CD4-positive, alpha-beta memory T cell (primary cell): Measurements from ENCODE around the gene FOXN3. TPM values are rescaled to one million over a fixed set of nuclear protein-coding genes. Genes with fewer than 3 reads are reported as not detected.

Source experiments
- CTCF ChIA-PET: fragments of 350-600 bp; sonication (Branson Sonifier 250); formaldehyde crosslinking; loops from one replicate; lab custom pipeline; 2021; ENCODE audit warnings: inconsistent platforms; ENCODE audit not compliant: partially characterized antibody; lab: Charles Lee
- POLR2A ChIA-PET: fragments of 350-600 bp; sonication (Branson Sonifier 250); formaldehyde crosslinking; loops from one replicate; lab custom pipeline; 2021; ENCODE audit not compliant: partially characterized antibody; lab: Charles Lee
- DNase-seq, 5 donors: peaks; one replicate each; pipeline versions ENCODE4 v3.0.0 to v3.0.0-alpha.2; 2020 to 2022; ENCODE audit warnings: mixed read lengths in 1 of 5
- H3K27ac ChIP-seq: one replicate; pipeline ENCODE4 v1.7.0; 2013; ENCODE audit warnings: low read depth, low read length
- H3K27me3 ChIP-seq: 2 replicates; pipeline ENCODE4 v1.7.0; 2013; ENCODE audit warnings: mild to moderate bottlenecking, low read length, moderate library complexity; ENCODE audit not compliant: insufficient read depth
- H3K36me3 ChIP-seq: 2 replicates; pipeline ENCODE4 v1.7.0; 2013; ENCODE audit warnings: mild to moderate bottlenecking, low read length, moderate library complexity; ENCODE audit not compliant: insufficient read depth
- H3K4me1 ChIP-seq: 2 replicates; pipeline ENCODE4 v1.7.0; 2013; ENCODE audit warnings: mild to moderate bottlenecking, low read length, moderate library complexity; ENCODE audit not compliant: insufficient read depth
- H3K4me3 ChIP-seq, 2 donors: one replicate each; pipeline ENCODE4 v1.7.0; 2013; ENCODE audit warnings: low read length in 2 of 2, mild to moderate bottlenecking in 1 of 2
- H3K9me3 ChIP-seq, 2 donors: one replicate each; pipeline ENCODE4 v1.7.0; 2013; ENCODE audit warnings: low read length in 2 of 2, control low read depth in 1 of 2; ENCODE audit not compliant: control insufficient read depth in 1 of 2
- H3K27ac Mint-ChIP-seq, 7 donors: one replicate each; pipeline ENCODE4 v1.8.0; 2020 to 2021; ENCODE audit warnings: mixed read lengths in 7 of 7, mild to moderate bottlenecking in 6 of 7, inconsistent platforms in 3 of 7, moderate library complexity in 3 of 7
- H3K27me3 Mint-ChIP-seq, 2 donors: one replicate each; pipeline ENCODE4 v1.8.0; 2020 to 2021; ENCODE audit warnings: mixed read lengths in 2 of 2
- H3K36me3 Mint-ChIP-seq, 2 donors: one replicate each; pipeline ENCODE4 v1.8.0; 2020 to 2021; ENCODE audit warnings: mixed read lengths in 2 of 2, inconsistent platforms in 1 of 2, mild to moderate bottlenecking in 1 of 2
- H3K4me1 Mint-ChIP-seq, 4 donors: one replicate each; pipeline ENCODE4 v1.8.0; 2020 to 2021; ENCODE audit warnings: mixed read lengths in 4 of 4, mild to moderate bottlenecking in 1 of 4
- H3K4me3 Mint-ChIP-seq, 8 donors: one replicate each; pipeline ENCODE4 v1.8.0; 2020 to 2021; ENCODE audit warnings: mixed read lengths in 8 of 8, mild to moderate bottlenecking in 7 of 8, moderate library complexity in 6 of 8, inconsistent platforms in 3 of 8
- H3K9me3 Mint-ChIP-seq, 8 donors: one replicate each; pipeline ENCODE4 v1.8.0; 2020 to 2021; ENCODE audit warnings: mixed read lengths in 8 of 8, mild to moderate bottlenecking in 5 of 8, inconsistent platforms in 3 of 8, moderate library complexity in 1 of 8
- intact Hi-C: fragments of 100-400 bp; cut with micrococcal nuclease; formaldehyde crosslinking; loops from one replicate; pipeline ENCODE4 v1.15.1; 2023
- polyA plus RNA-seq, 2 donors: library from polyadenylated mRNA; unstranded; fragments of 300-500 nt; fragmentation: Illumina TruSeq; gene quantifications; one replicate each; pipeline ENCODE4 v1.2.3, GENCODE V29; 2021
- total RNA-seq, 2 experiments: library from RNA; stranded (reverse); gene quantifications; one replicate each; pipeline ENCODE4 v1.2.3, GENCODE V29; 2021

Gene FOXN3
- total and polyA plus RNA-seq, 4 experiments from 2014 or later = 92.6 to 111 (median 106) TPM

- H3K4me1 Mint-ChIP-seq = peaks cover 49 to 88% (median 67%) of the 10 kb centered on the region in 4 donors
- peak overlapping the region in 2 of 7 donors; percentile 32 to 38 for H3K27ac Mint-ChIP-seq
- H3K9me3 ChIP-seq = no peaks in the 10 kb centered on the region
- H3K4me3 ChIP-seq = no peak overlapping the region
- H3K27ac ChIP-seq = no peak overlapping the region
- H3K27me3 ChIP-seq = no peaks in the 10 kb centered on the region
- no peaks in the 10 kb centered on the region for H3K36me3 ChIP-seq
- H3K4me1 ChIP-seq = peaks cover 9% of the 10 kb centered on the region
- no peaks in the 10 kb centered on the region for H3K27me3 Mint-ChIP-seq
- peaks cover 14 to 31% of the 10 kb centered on the region in 2 donors for H3K36me3 Mint-ChIP-seq
- CTCF ChIA-PET = interaction anchor here (0.7 to 1.4 kb wide), 3 partner anchors 9 to 65 kb away, joined by 3 to 4 read pairs (median 4); no protein-coding TSS in a partner anchor
- DNase-seq = no peak
- peaks cover 0 to 2% (median 0%) of the 10 kb centered on the region in 8 donors for H3K9me3 Mint-ChIP-seq
- no peak overlapping the region for H3K4me3 Mint-ChIP-seq
- intact Hi-C loops = no loop called here
- POLR2A ChIA-PET = no interaction called here
These were observed 14.7 kb downstream of the FOXN3 start for GRCh38 chr14:89402363-89402762.

- Histone ChIP-seq H3K4me1 (peaks cover 3% of the 10 kb centered on the region), H3K27ac (no peak overlapping the region), H3K27me3 (no peaks in the 10 kb centered on the region), H3K4me3 (no peak overlapping the region), H3K36me3 (no peaks in the 10 kb centered on the region), H3K9me3 (no peaks in the 10 kb centered on the region)
- Mint-ChIP-seq H3K9me3 (peaks cover 0 to 2% (median 0%) of the 10 kb centered on the region in 8 donors), H3K4me3 (no peak overlapping the region), H3K36me3 (peaks cover 14 to 31% of the 10 kb centered on the region in 2 donors), H3K27ac (peak overlapping the region in 3 of 7 donors; percentile 1 to 37 (median 2)), H3K4me1 (peaks cover 47 to 88% (median 66%) of the 10 kb centered on the region in 4 donors), H3K27me3 (no peaks in the 10 kb centered on the region)
- DNase-seq = no peak
- ChIA-PET CTCF (interaction anchor here (1.2 kb wide), 1 partner anchor 64 kb away, joined by 4 read pairs; no protein-coding TSS in a partner anchor), POLR2A (no interaction called here)
- intact Hi-C loops = no loop called here
These were observed 15.3 kb downstream of the FOXN3 start for GRCh38 chr14:89401761-89402160.

GRCh38 chr14:89401241-89401640 is 15.8 kb downstream of the FOXN3 start:
- intact Hi-C loops = no loop called here
- POLR2A ChIA-PET = interaction anchor here (0.9 kb wide), 1 partner anchor 11 kb away, joined by 3 read pairs; no protein-coding TSS in a partner anchor
- peaks cover 14 to 31% of the 10 kb centered on the region in 2 donors for H3K36me3 Mint-ChIP-seq
- no peaks in the 10 kb centered on the region for H3K27me3 Mint-ChIP-seq
- H3K27me3 ChIP-seq = no peaks in the 10 kb centered on the region
- H3K27ac ChIP-seq = no peak overlapping the region
- H3K4me1 ChIP-seq = no peaks in the 10 kb centered on the region
- H3K4me1 Mint-ChIP-seq = peaks cover 45 to 86% (median 64%) of the 10 kb centered on the region in 4 donors
- CTCF ChIA-PET = no interaction called here
- H3K4me3 ChIP-seq = no peak overlapping the region
- no peak overlapping the region for H3K4me3 Mint-ChIP-seq
- H3K36me3 ChIP-seq = no peaks in the 10 kb centered on the region
- peak overlapping the region in 2 of 7 donors; percentile 37 to 53 for H3K27ac Mint-ChIP-seq
- no peak for DNase-seq
- H3K9me3 Mint-ChIP-seq = peaks cover 0 to 2% (median 0%) of the 10 kb centered on the region in 8 donors
- no peaks in the 10 kb centered on the region for H3K9me3 ChIP-seq

GRCh38 chr14:89400529-89400928 is 16.5 kb downstream of the FOXN3 start:
- ChIA-PET POLR2A (interaction anchor here (0.9 kb wide), 1 partner anchor 10 kb away, joined by 3 read pairs; no protein-coding TSS in a partner anchor), CTCF (no interaction called here)
- H3K9me3 ChIP-seq = no peaks in the 10 kb centered on the region
- no peak for DNase-seq
- no peak overlapping the region for H3K27ac ChIP-seq
- H3K4me1 ChIP-seq = no peaks in the 10 kb centered on the region
- intact Hi-C loops = no loop called here
- no peaks in the 10 kb centered on the region for H3K36me3 ChIP-seq
- H3K36me3 Mint-ChIP-seq = peaks cover 16 to 36% of the 10 kb centered on the region in 2 donors
- no peaks in the 10 kb centered on the region for H3K27me3 Mint-ChIP-seq
- peaks cover 0 to 2% (median 0%) of the 10 kb centered on the region in 8 donors for H3K9me3 Mint-ChIP-seq
- H3K27ac Mint-ChIP-seq = peak overlapping the region in 6 of 7 donors; percentile 30 to 76 (median 52)
- H3K4me3 Mint-ChIP-seq = peak overlapping the region in 1 of 8 donors; percentile 12
- H3K4me3 ChIP-seq = no peak overlapping the region
- no peaks in the 10 kb centered on the region for H3K27me3 ChIP-seq
- peaks cover 49 to 88% (median 68%) of the 10 kb centered on the region in 4 donors for H3K4me1 Mint-ChIP-seq

GRCh38 chr14:89399594-89400068 is 17.4 kb downstream of the FOXN3 start:
- ChIA-PET CTCF (no interaction called here), POLR2A (interaction anchor here (1.4 kb wide), 1 partner anchor 34 kb away, joined by 4 read pairs; no protein-coding TSS in a partner anchor)
- no peaks in the 10 kb centered on the region for H3K9me3 ChIP-seq
- Mint-ChIP-seq H3K4me1 (peaks cover 53 to 88% (median 71%) of the 10 kb centered on the region in 4 donors), H3K27ac (peak overlapping the region in 2 of 7 donors; percentile 36 to 42), H3K27me3 (no peaks in the 10 kb centered on the region), H3K36me3 (peaks cover 13 to 36% of the 10 kb centered on the region in 2 donors), H3K4me3 (no peak overlapping the region), H3K9me3 (peaks cover 0 to 2% (median 0%) of the 10 kb centered on the region in 8 donors)
- peak in 1 of 5 donors; percentile 12 for DNase-seq
- intact Hi-C loops = no loop called here
- no peaks in the 10 kb centered on the region for H3K36me3 ChIP-seq
- no peak overlapping the region for H3K27ac ChIP-seq
- no peak overlapping the region for H3K4me3 ChIP-seq
- H3K27me3 ChIP-seq = no peaks in the 10 kb centered on the region
- no peaks in the 10 kb centered on the region for H3K4me1 ChIP-seq

GRCh38 chr14:89399157-89399556 is 17.9 kb downstream of the FOXN3 start:
- H3K27me3 ChIP-seq = no peaks in the 10 kb centered on the region
- Mint-ChIP-seq H3K27me3 (no peaks in the 10 kb centered on the region), H3K9me3 (peaks cover 0 to 2% (median 0%) of the 10 kb centered on the region in 8 donors), H3K4me1 (peaks cover 56 to 90% (median 74%) of the 10 kb centered on the region in 4 donors), H3K36me3 (peaks cover 13 to 36% of the 10 kb centered on the region in 2 donors), H3K27ac (peak overlapping the region in 2 of 7 donors; percentile 42 to 54), H3K4me3 (peak overlapping the region in 1 of 8 donors; percentile 43)
- no peaks in the 10 kb centered on the region for H3K36me3 ChIP-seq
- no peak overlapping the region for H3K27ac ChIP-seq
- DNase-seq = no peak
- no peak overlapping the region for H3K4me3 ChIP-seq
- no peaks in the 10 kb centered on the region for H3K4me1 ChIP-seq
- CTCF ChIA-PET = no interaction called here
- POLR2A ChIA-PET = interaction anchor here (1.4 kb wide), 1 partner anchor 33 kb away, joined by 4 read pairs; no protein-coding TSS in a partner anchor
- intact Hi-C loops = no loop called here
- H3K9me3 ChIP-seq = no peaks in the 10 kb centered on the region

GRCh38 chr14:89397569-89398230 is 19.3 kb downstream of the FOXN3 start:
- Histone ChIP-seq H3K27ac (no peak overlapping the region), H3K36me3 (no peaks in the 10 kb centered on the region), H3K4me3 (no peak overlapping the region), H3K27me3 (no peaks in the 10 kb centered on the region), H3K9me3 (no peaks in the 10 kb centered on the region), H3K4me1 (no peaks in the 10 kb centered on the region)
- DNase-seq = no peak
- CTCF ChIA-PET = interaction anchor here (0.7 kb wide), 1 partner anchor 33 kb away, joined by 4 read pairs; no protein-coding TSS in a partner anchor
- intact Hi-C loops = no loop called here
- peaks cover 9 to 33% of the 10 kb centered on the region in 2 donors for H3K36me3 Mint-ChIP-seq
- peaks cover 0 to 2% (median 0%) of the 10 kb centered on the region in 8 donors for H3K9me3 Mint-ChIP-seq
- peak overlapping the region in 1 of 7 donors; percentile 79 for H3K27ac Mint-ChIP-seq
- no peaks in the 10 kb centered on the region for H3K27me3 Mint-ChIP-seq
- H3K4me3 Mint-ChIP-seq = no peak overlapping the region
- POLR2A ChIA-PET = interaction anchor here (1.1 kb wide), 1 partner anchor 28 kb away, joined by 3 read pairs; no protein-coding TSS in a partner anchor
- H3K4me1 Mint-ChIP-seq = peaks cover 52 to 88% (median 73%) of the 10 kb centered on the region in 4 donors
